ENCODE results near the gene SHROOM2. TPM values are rescaled to one million over a fixed set of nuclear protein-coding genes. Genes with fewer than 3 reads are reported as not detected.
"Not testable (repeated sequence)": the region's sequence is repeated elsewhere in the genome, so short reads cannot be mapped to it uniquely, and the experiment has no call there.

SHROOM2 gene
- polyA plus RNA-seq, 1 experiment: 1.1 TPM

DNA sequence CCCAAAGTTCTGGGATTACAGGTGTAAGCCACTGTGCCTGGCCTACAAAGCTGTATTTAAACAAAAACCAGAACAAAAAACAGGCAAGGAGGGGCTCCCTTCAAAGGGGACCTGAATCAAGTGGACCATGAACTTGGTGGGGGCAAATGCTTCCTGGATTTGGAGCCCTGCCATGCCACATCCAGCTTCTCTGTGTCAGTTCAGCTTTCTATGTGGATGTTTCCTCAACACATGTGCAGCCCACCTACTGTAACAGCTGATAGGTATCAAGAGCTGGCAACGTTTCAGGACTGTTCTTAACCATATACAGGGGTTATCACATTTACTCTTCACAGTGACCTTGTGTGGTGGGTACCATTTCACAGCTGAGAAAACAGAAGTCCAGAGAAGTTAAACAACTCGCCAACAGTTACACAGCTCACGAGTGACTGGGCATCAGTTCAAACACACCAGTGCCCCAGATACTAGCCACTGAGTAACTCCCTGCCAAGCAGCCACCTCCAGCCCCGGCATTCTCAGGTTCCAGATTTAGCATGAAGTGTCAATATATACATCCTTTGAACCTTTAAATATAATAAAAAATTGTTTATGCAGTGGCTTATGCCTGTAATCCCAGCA is 28.1 kb upstream of the SHROOM2 start:
- no peaks in the 10 kb centered on the region for H3K27me3 ChIP-seq (ENCODE audit: control insufficient read depth, insufficient read depth, low read length)
- POLR2A ChIA-PET: no interaction called here
- H3K4me3 ChIP-seq (ENCODE audit: low read depth, low read length): no peak overlapping the region
- no peaks in the 10 kb centered on the region for H3K36me3 ChIP-seq (ENCODE audit: control insufficient read depth, insufficient read depth, low read length)
- CTCF ChIA-PET: interaction anchor here (0.6 kb wide), 1 partner anchor 1745 kb away, joined by 3 read pairs; no protein-coding TSS in a partner anchor
- TF ChIP-seq CTCF (IDR thresholded peaks at IDR 0.05; ENCODE audit: insufficient read depth, low read depth, low read length): no peak
- no peak for DNase-seq (ENCODE audit: low read depth)

- H3K27me3 ChIP-seq (ENCODE audit: control insufficient read depth, insufficient read depth, low read length): no peaks in the 10 kb centered on the region
- H3K4me3 ChIP-seq (ENCODE audit: low read depth, low read length): no peak overlapping the region
- DNase-seq (ENCODE audit: low read depth): no peak
- no peak for TF ChIP-seq CTCF (IDR thresholded peaks at IDR 0.05; ENCODE audit: insufficient read depth, low read depth, low read length)
- CTCF ChIA-PET: no interaction called here
- no peaks in the 10 kb centered on the region for H3K36me3 ChIP-seq (ENCODE audit: control insufficient read depth, insufficient read depth, low read length)
- POLR2A ChIA-PET: no interaction called here
Observed at GRCh38 chrX:9759337-9759736, 26.9 kb upstream of the SHROOM2 start.

DNA sequence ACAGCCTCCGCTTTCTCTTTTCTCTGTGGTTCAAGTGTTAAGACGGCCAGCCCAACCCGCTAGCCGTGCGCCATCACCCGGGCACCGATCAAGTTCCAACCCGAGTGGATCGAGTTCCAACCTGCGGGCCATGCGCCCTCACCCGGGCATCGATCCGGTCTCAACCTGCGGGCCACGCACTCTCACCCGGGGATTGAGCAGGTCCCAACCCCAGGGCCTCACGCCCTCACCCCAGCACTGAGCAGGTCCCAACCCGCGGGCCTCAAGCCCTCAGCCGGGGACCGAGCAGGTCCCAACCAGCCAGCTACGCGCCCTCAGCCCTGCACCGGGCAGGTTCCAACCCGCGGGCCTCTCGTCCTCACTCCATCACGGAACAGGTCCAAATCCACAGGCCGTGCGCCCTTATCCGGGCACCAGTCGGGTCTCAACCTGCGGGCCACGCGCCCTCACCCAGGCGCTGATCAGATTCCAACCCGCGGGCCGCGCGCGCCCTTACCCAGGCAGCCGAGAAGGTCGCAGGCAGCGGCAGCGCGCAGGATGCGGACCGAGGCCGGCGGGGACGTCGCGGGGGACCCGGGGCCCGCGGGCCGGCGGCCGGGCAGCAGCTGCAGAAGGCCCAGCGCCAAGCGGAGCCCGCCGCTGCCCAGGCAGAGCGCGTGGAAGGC is 21.0 kb upstream of the SHROOM2 start:
- Histone ChIP-seq H3K27me3 (ENCODE audit: control insufficient read depth, insufficient read depth, low read length) (peaks cover 2% of the 10 kb centered on the region; the same call in 1 of the 2 replicates), H3K36me3 (ENCODE audit: control insufficient read depth, insufficient read depth, low read length) (no peaks in the 10 kb centered on the region), H3K4me3 (ENCODE audit: low read depth, low read length) (no peak overlapping the region)
- CTCF ChIA-PET: no interaction called here
- no peak for TF ChIP-seq CTCF (IDR thresholded peaks at IDR 0.05; ENCODE audit: insufficient read depth, low read depth, low read length)
- POLR2A ChIA-PET: no interaction called here
- no peak for DNase-seq (ENCODE audit: low read depth)

DNA sequence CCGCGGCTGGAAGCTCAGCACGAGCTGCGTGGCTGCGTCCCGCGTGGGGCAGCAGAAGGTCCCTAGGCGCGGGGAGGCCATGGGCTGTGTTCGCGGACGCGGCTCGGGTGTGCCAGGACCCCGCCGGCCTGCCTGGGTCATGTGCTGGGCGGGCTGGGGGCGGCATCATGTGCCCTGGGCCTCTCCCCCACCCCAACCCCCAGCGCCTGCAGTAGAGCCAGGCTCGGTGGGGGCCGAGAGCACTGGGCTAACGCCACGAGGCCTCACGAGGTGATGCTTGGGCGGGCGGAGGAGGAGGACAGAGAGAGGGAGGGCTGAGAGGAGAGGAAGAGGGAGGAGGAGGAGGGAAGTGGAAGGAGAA is 20.5 kb upstream of the SHROOM2 start, which contains the start of gene GPR143:
Gene GPR143, minus strand, starts transcription at position 111 of the 361 bp plus-strand sequence. Its CDS starts 30 bp downstream, at position 81.
- CTCF ChIA-PET: no interaction called here
- no peaks in the 10 kb centered on the region for H3K36me3 ChIP-seq (ENCODE audit: control insufficient read depth, insufficient read depth, low read length)
- TF ChIP-seq CTCF (IDR thresholded peaks at IDR 0.05; ENCODE audit: insufficient read depth, low read depth, low read length): no peak
- H3K27me3 ChIP-seq (ENCODE audit: control insufficient read depth, insufficient read depth, low read length): peaks cover 2% of the 10 kb centered on the region; the same call in 1 of the 2 replicates
- DNase-seq (ENCODE audit: low read depth): no peak
- POLR2A ChIA-PET: no interaction called here
- no peak within 1 kb of the TSS for H3K4me3 ChIP-seq (ENCODE audit: low read depth, low read length)

DNA sequence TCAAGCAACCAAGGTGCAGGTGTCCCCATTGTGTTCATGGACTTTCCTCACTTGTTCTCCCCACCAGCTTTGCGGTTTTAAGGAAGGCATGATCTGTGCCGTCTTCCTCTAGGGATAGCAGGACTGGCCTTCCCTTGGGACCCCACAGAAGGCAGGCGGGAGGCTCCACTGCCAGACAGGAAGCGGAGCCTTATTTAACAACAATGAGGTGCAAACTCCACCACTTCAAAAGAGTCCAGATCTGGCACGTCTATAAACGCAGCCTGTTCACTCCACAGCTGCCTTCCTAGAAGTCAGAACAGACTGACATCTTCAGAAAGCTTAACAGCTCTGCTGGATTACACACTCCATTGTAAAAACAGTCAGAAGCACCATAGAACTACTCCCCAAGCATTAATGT is 18.9 kb upstream of the SHROOM2 start:
- CTCF ChIA-PET: no interaction called here
- Histone ChIP-seq H3K36me3 (ENCODE audit: control insufficient read depth, insufficient read depth, low read length) (no peaks in the 10 kb centered on the region), H3K4me3 (ENCODE audit: low read depth, low read length) (no peak overlapping the region), H3K27me3 (ENCODE audit: control insufficient read depth, insufficient read depth, low read length) (peaks cover 2% of the 10 kb centered on the region; the same call in 1 of the 2 replicates)
- no peak for TF ChIP-seq CTCF (IDR thresholded peaks at IDR 0.05; ENCODE audit: insufficient read depth, low read depth, low read length)
- POLR2A ChIA-PET: no interaction called here
- no peak for DNase-seq (ENCODE audit: low read depth)

DNA sequence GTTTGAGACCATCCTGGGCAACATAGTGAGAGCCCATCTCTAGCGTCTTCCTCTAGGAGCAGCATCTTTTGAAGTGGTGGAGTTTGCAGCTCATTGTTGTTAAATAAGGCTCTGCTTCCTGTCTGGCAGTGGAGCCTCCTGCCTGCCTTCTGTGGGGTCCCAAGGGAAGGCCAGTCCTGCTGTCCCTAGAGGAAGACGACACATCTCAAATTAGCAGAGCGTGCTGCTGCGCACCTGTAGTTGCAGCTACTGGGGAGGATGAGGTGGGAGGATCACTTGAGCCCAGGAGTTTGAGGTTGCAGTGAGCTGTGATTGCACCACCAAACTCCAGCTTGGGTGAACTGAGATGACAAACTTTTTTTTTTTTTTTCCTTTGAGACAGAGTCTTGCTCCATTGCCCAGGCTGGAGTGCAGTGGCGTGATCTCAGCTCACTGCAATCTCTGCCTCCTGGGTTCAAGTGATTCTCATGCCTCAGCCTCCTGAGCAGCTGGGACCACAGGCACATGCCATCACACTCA is 17.8 kb upstream of the SHROOM2 start:
- POLR2A ChIA-PET; DNase-seq (ENCODE audit: low read depth); H3K36me3 ChIP-seq (ENCODE audit: control insufficient read depth, insufficient read depth, low read length); H3K4me3 ChIP-seq (ENCODE audit: low read depth, low read length); CTCF ChIA-PET; H3K27me3 ChIP-seq (ENCODE audit: control insufficient read depth, insufficient read depth, low read length): not testable (repeated sequence)
